HEK293 (cell line): Measurements from ENCODE around the gene STIP1.

ENCODE experiments used
- BCL11B ChIP-seq: fragments of 450-650 bp; formaldehyde crosslinking; IDR thresholded peaks from 2 replicates; pipeline ENCODE4 v1.5.1; 2016; ENCODE audit warnings: low read depth, missing biosample characterization, missing genetic modification characterization
- BCL6B ChIP-seq: fragments of 450-650 bp; formaldehyde crosslinking; IDR thresholded peaks from 2 replicates; pipeline ENCODE4 v1.5.1; 2017; ENCODE audit warnings: missing biosample characterization, missing genetic modification characterization
- EGR2 ChIP-seq: fragments of 450-650 bp; formaldehyde crosslinking; IDR thresholded peaks from 2 replicates; pipeline ENCODE4 v1.5.1; 2016; ENCODE audit warnings: low read depth, missing biosample characterization, missing genetic modification characterization
- GLIS2 ChIP-seq: fragments of 450-650 bp; formaldehyde crosslinking; IDR thresholded peaks from 2 replicates; pipeline ENCODE4 v1.5.1; 2016; ENCODE audit warnings: missing biosample characterization, missing genetic modification characterization
- HOXA7 ChIP-seq: sonication (generic); formaldehyde crosslinking; IDR thresholded peaks from 2 replicates; pipeline ENCODE4 v1.8.1; 2022; ENCODE audit warnings: missing genetic modification reagents, borderline replicate concordance
- HOXD13 ChIP-seq: sonication (generic); formaldehyde crosslinking; IDR thresholded peaks from 2 replicates; pipeline ENCODE4 v1.8.0; 2022; ENCODE audit warnings: missing genetic modification reagents, borderline replicate concordance
- IKZF3 ChIP-seq: fragments of 450-650 bp; IDR thresholded peaks from 2 replicates; pipeline ENCODE4 v1.5.0; 2018; ENCODE audit warnings: missing biosample characterization, mild to moderate bottlenecking, missing genetic modification characterization, moderate library complexity
- KLF7 ChIP-seq: fragments of 450-650 bp; formaldehyde crosslinking; IDR thresholded peaks from 2 replicates; pipeline ENCODE4 v1.5.1; 2016; ENCODE audit warnings: missing biosample characterization, missing genetic modification characterization, borderline replicate concordance
- MYNN ChIP-seq: fragments of 450-650 bp; formaldehyde crosslinking; IDR thresholded peaks from 2 replicates; pipeline ENCODE4 v1.5.1; 2016; ENCODE audit warnings: missing biosample characterization, missing genetic modification characterization, borderline replicate concordance
- MZF1 ChIP-seq: fragments of 450-650 bp; formaldehyde crosslinking; IDR thresholded peaks from 2 replicates; pipeline ENCODE4 v1.5.1; 2017; ENCODE audit warnings: missing biosample characterization, missing genetic modification characterization, borderline replicate concordance
- PRDM1 ChIP-seq: fragments of 450-650 bp; formaldehyde crosslinking; IDR thresholded peaks from 2 replicates; pipeline ENCODE4; 2016; ENCODE audit warnings: missing biosample characterization, missing genetic modification characterization
- SP2 ChIP-seq: fragments of 450-650 bp; formaldehyde crosslinking; IDR thresholded peaks from 2 replicates; pipeline ENCODE4 v1.5.1; 2016; ENCODE audit warnings: missing biosample characterization, missing genetic modification characterization
- TRIM28 ChIP-seq: IDR thresholded peaks from 2 replicates; pipeline ENCODE4 v1.6.1; 2011; ENCODE audit warnings: low read length, control low read depth, borderline replicate concordance
- ZBTB1 ChIP-seq: fragments of 450-650 bp; formaldehyde crosslinking; IDR thresholded peaks from 2 replicates; pipeline ENCODE4 v1.5.1; 2016; ENCODE audit warnings: missing biosample characterization, missing genetic modification characterization
- ZNF148 ChIP-seq: fragments of 450-650 bp; formaldehyde crosslinking; IDR thresholded peaks from 2 replicates; pipeline ENCODE4 v1.5.0; 2017; ENCODE audit warnings: missing biosample characterization, missing genetic modification characterization, borderline replicate concordance
- ZNF19 ChIP-seq: fragments of 450-650 bp; formaldehyde crosslinking; IDR thresholded peaks from 2 replicates; pipeline ENCODE4; 2016; ENCODE audit warnings: missing biosample characterization, missing genetic modification characterization, low read depth
- ZNF239 ChIP-seq: fragments of 450-650 bp; formaldehyde crosslinking; IDR thresholded peaks from 2 replicates; pipeline ENCODE4 v1.5.1; 2016; ENCODE audit warnings: missing biosample characterization, missing genetic modification characterization
- ZNF292 ChIP-seq: fragments of 450-650 bp; formaldehyde crosslinking; IDR thresholded peaks from 2 replicates; pipeline ENCODE4 v1.5.1; 2016; ENCODE audit warnings: low read depth, missing biosample characterization, missing genetic modification characterization, borderline replicate concordance
- ZNF350 ChIP-seq: fragments of 450-650 bp; formaldehyde crosslinking; IDR thresholded peaks from 2 replicates; pipeline ENCODE4 v1.5.0; 2017; ENCODE audit warnings: missing biosample characterization, mild to moderate bottlenecking, missing genetic modification characterization
- ZNF37A ChIP-seq: fragments of 450-650 bp; IDR thresholded peaks from 2 replicates; pipeline ENCODE4 v1.5.1; 2018; ENCODE audit warnings: missing biosample characterization, missing genetic modification characterization
- ZNF404 ChIP-seq: fragments of 450-650 bp; formaldehyde crosslinking; IDR thresholded peaks from 2 replicates; pipeline ENCODE4 v1.5.1; 2017; ENCODE audit warnings: missing biosample characterization, missing genetic modification characterization
- ZNF416 ChIP-seq: fragments of 450-650 bp; formaldehyde crosslinking; IDR thresholded peaks from 2 replicates; pipeline ENCODE4 v1.5.1; 2016; ENCODE audit warnings: missing biosample characterization, missing genetic modification characterization
- ZNF473 ChIP-seq: fragments of 450-650 bp; formaldehyde crosslinking; IDR thresholded peaks from 2 replicates; pipeline ENCODE4 v1.5.1; 2017; ENCODE audit warnings: missing biosample characterization, missing genetic modification characterization
- ZNF548 ChIP-seq: fragments of 450-650 bp; formaldehyde crosslinking; IDR thresholded peaks from 2 replicates; pipeline ENCODE4 v1.5.1; 2016; ENCODE audit warnings: missing biosample characterization, missing genetic modification characterization
- ZNF654 ChIP-seq: fragments of 450-650 bp; formaldehyde crosslinking; IDR thresholded peaks from 2 replicates; pipeline ENCODE4 v1.5.1; 2016; ENCODE audit warnings: low read depth, missing biosample characterization, missing genetic modification characterization
- ZNF660 ChIP-seq: fragments of 450-650 bp; IDR thresholded peaks from 2 replicates; pipeline ENCODE4 v1.5.1; 2018; ENCODE audit warnings: missing biosample characterization, mild to moderate bottlenecking, missing genetic modification characterization
- ZNF768 ChIP-seq: fragments of 450-650 bp; formaldehyde crosslinking; IDR thresholded peaks from 2 replicates; pipeline ENCODE4 v1.5.1; 2018; ENCODE audit warnings: missing biosample characterization, mild to moderate bottlenecking, missing genetic modification characterization
- ZNF785 ChIP-seq: fragments of 450-650 bp; formaldehyde crosslinking; IDR thresholded peaks from 2 replicates; pipeline ENCODE4 v1.5.1; 2016; ENCODE audit warnings: missing biosample characterization, missing genetic modification characterization
- ZSCAN16 ChIP-seq: fragments of 450-650 bp; formaldehyde crosslinking; IDR thresholded peaks from 2 replicates; pipeline ENCODE4 v1.5.1; 2016; ENCODE audit warnings: missing biosample characterization, missing genetic modification characterization
- ZSCAN23 ChIP-seq: fragments of 450-650 bp; formaldehyde crosslinking; IDR thresholded peaks from 2 replicates; pipeline ENCODE4 v1.5.1; 2016; ENCODE audit warnings: missing biosample characterization, missing genetic modification characterization
- TF ChIP-seq, protein P1 (sequence below): fragments of 450-650 bp; formaldehyde crosslinking; IDR thresholded peaks from 2 replicates; pipeline ENCODE4 v1.5.1; 2016; ENCODE audit warnings: missing biosample characterization, missing genetic modification characterization
- TF ChIP-seq, protein P2 (sequence below): fragments of 450-650 bp; formaldehyde crosslinking; IDR thresholded peaks from 2 replicates; pipeline ENCODE4 v1.5.1; 2016; ENCODE audit warnings: missing biosample characterization, missing genetic modification characterization

STIP1 gene

GRCh38 chr11:64146036-64146955 is 39.7 kb upstream of the STIP1 start (continued):
- TF ChIP-seq ZBTB1 (tag by site-specific recombination) (no peak), ZNF660 (tag by site-specific recombination) (no peak), ZNF473 (tag by site-specific recombination) (no peak), BCL6B (tag by site-specific recombination) (no peak), HOXA7 (CRISPR knock-in tag) (no peak), ZNF148 (tag by site-specific recombination) (no peak), MZF1 (tag by site-specific recombination) (no peak), ZNF19 (tag by site-specific recombination) (no peak), EGR2 (tag by site-specific recombination) (peak; percentile 99), ZNF404 (tag by site-specific recombination) (no peak), ZNF292 (no peak), HOXD13 (no peak), BCL11B (tag by site-specific recombination) (no peak), ZNF239 (tag by site-specific recombination) (no peak), PRDM1 (tag by site-specific recombination) (no peak), ZNF785 (no peak), ZSCAN16 (no peak), MYNN (tag by site-specific recombination) (no peak), ZNF654 (tag by site-specific recombination) (peak; percentile 25), TRIM28 (no peak), KLF7 (no peak), ZNF37A (no peak), GLIS2 (0 out of 2 replicates have a peak, but pooled peaks have one; percentile 28), ZNF548 (tag by site-specific recombination) (no peak), ZNF416 (tag by site-specific recombination) (no peak), ZNF768 (no peak), ZNF350 (tag by site-specific recombination) (no peak), SP2 (tag by site-specific recombination) (no peak), ZSCAN23 (tag by site-specific recombination) (no peak), IKZF3 (tag by site-specific recombination) (no peak)
- TF ChIP-seq, protein P1, sequence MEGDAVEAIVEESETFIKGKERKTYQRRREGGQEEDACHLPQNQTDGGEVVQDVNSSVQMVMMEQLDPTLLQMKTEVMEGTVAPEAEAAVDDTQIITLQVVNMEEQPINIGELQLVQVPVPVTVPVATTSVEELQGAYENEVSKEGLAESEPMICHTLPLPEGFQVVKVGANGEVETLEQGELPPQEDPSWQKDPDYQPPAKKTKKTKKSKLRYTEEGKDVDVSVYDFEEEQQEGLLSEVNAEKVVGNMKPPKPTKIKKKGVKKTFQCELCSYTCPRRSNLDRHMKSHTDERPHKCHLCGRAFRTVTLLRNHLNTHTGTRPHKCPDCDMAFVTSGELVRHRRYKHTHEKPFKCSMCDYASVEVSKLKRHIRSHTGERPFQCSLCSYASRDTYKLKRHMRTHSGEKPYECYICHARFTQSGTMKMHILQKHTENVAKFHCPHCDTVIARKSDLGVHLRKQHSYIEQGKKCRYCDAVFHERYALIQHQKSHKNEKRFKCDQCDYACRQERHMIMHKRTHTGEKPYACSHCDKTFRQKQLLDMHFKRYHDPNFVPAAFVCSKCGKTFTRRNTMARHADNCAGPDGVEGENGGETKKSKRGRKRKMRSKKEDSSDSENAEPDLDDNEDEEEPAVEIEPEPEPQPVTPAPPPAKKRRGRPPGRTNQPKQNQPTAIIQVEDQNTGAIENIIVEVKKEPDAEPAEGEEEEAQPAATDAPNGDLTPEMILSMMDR: peak; percentile 51
- TF ChIP-seq, protein P2, sequence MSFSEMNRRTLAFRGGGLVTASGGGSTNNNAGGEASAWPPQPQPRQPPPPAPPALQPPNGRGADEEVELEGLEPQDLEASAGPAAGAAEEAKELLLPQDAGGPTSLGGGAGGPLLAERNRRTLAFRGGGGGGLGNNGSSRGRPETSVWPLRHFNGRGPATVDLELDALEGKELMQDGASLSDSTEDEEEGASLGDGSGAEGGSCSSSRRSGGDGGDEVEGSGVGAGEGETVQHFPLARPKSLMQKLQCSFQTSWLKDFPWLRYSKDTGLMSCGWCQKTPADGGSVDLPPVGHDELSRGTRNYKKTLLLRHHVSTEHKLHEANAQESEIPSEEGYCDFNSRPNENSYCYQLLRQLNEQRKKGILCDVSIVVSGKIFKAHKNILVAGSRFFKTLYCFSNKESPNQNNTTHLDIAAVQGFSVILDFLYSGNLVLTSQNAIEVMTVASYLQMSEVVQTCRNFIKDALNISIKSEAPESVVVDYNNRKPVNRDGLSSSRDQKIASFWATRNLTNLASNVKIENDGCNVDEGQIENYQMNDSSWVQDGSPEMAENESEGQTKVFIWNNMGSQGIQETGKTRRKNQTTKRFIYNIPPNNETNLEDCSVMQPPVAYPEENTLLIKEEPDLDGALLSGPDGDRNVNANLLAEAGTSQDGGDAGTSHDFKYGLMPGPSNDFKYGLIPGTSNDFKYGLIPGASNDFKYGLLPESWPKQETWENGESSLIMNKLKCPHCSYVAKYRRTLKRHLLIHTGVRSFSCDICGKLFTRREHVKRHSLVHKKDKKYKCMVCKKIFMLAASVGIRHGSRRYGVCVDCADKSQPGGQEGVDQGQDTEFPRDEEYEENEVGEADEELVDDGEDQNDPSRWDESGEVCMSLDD: no peak
